Sciatic nerve (tissue), 2 donors: Measurements from ENCODE around the gene OR2T4. TPM values are rescaled to one million over a fixed set of nuclear protein-coding genes. Genes with fewer than 3 reads are reported as not detected.

Source experiments
- ATAC-seq: fragments of 200-7000 bp; cut with Tn5 transposase; one replicate; pipeline ENCODE4 v1.9.1; 2020; ENCODE audit warnings: mild to moderate bottlenecking, moderate library complexity
- DNase-seq: peaks from one replicate; pipeline ENCODE4 v3.0.0-alpha.2; 2020; ENCODE audit warnings: low spot score
- intact Hi-C: fragments of 100-400 bp; cut with DNase I; formaldehyde crosslinking; loops from one replicate; pipeline ENCODE4 v1.14.2; 2022
- total RNA-seq: library from RNA; stranded (reverse); fragmentation: NEBNext Ultra II Directional; extraction: Animal tissue kit (Norgen Biotek cat#: 25700); gene quantifications from one replicate; pipeline ENCODE4 v1.2.1, GENCODE V29; 2021
- donor health status: DM: no; HTN: no; CAD: no.
- donor health status: DM: no; HTN: no; CAD: no.

The OR2T4 gene, protein sequence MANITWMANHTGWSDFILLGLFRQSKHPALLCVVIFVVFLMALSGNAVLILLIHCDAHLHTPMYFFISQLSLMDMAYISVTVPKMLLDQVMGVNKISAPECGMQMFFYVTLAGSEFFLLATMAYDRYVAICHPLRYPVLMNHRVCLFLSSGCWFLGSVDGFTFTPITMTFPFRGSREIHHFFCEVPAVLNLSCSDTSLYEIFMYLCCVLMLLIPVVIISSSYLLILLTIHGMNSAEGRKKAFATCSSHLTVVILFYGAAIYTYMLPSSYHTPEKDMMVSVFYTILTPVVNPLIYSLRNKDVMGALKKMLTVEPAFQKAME
- total RNA-seq: not detected

DNA sequence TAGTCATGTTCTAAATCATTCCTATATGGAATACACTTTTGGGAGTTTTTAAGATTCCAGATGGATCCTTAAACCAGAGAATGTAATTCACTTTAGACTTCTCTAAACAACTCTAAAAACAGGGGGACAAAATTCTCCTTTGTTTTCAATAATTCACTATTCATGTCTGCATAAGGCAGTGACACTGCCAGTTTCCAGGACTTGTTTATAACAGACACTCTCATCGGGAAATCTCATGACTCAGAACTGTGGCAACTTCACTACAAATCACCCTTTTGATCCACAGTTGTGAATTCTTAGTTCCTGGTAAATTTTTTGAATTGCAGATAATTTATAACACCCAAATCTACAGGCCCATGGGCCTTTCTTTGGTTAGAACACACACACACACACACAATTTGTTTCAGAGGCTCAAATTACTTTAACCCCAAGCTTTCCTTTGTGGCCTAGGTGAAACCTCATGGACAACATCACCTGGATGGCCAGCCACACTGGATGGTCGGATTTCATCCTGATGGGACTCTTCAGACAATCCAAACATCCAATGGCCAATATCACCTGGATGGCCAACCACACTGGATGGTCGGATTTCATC, at the start of gene OR2T4:
Gene OR2T4 (plus strand): TSS at position 545 of the 595 bp plus-strand sequence. CDS start 0 bp downstream, at position 545.
- intact Hi-C loops: no loop called here
- no peak for DNase-seq
- ATAC-seq: no peak

DNA sequence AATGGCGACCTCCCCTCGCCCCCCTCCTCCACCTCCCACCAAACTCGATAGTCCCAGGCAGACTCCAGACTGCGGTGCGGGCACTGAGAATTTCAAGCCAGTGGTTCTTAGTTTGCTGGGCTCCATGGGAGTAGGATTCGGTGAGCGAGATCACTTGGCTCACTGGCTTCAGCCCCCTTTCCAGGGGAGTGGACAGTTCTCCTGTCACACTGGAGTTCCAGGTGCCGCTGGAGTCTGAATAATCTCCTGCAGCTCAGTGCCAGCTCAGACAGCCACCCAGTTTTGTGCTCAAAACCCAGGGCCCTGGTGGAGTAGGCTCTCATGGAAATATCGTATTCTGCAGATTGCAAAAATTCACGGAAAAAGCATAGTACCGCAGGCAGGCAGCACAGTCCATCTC, 44.7 kb upstream of the OR2T4 start:
- no peak for ATAC-seq
- intact Hi-C loops: no loop called here
- no peak for DNase-seq

DNA sequence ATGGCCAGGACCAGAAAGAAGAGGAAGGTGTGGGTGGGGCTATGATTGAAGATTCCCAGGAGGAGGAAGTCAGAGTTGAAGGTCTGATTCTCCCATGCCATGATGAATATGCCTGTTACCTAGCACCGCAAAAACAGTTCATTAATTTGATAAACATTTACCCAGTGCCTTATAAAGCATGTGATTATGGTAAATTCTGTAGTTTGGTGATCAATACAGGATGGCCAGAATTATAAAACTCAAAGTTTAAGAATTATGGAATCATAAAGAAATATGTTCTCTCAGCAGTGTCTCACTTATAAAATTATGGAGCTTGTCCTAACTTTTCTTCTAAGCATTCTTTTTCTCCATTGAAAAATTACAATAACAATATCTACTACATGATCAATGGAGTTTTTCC, 37.0 kb upstream of the OR2T4 start, which contains the start of gene OR2M7:
Gene OR2M7 (minus strand): TSS at position 101 of the 400 bp plus-strand sequence. CDS start 0 bp downstream, at position 101.
- ATAC-seq: no peak
- intact Hi-C loops: no loop called here
- DNase-seq: no peak

DNA sequence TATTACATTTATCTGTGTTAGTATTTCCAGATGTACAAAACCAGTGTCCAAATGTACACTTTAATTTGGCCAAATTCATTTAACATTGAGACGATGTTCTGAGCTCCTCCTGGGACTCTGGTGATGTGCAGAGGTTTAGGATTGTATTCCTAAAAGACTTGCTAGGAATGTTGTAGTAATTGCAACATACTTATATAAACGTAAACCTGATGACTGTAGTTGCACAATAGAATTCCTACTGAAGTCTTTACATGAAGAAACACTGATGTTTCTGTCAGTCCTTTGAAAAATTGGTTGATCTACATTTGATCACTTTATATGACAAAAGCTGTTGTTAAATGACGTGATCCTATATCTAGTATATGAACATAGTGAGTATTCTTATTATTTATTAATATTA, 18.0 kb upstream of the OR2T4 start:
- ATAC-seq (no peak), DNase-seq (no peak)
- intact Hi-C loops: no loop called here

DNA sequence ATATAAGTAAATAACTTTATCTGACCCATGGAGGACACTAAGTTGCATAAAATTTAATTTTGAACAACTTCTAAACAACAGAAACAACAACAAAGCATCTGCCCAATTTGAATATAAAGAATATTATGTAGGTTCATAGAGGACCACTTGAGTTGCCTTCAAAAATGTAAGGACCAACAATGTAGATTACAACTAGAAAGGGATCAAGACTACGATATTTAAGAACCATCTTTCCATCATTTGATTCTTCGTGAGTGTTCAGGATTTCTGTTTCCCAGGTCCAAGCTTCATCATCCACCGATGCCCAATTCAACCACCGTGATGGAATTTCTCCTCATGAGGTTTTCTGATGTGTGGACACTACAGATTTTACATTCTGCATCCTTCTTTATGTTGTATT, 13.0 kb upstream of the OR2T4 start, which contains the start of gene OR14C36:
Gene OR14C36 (plus strand): TSS at position 301 of the 400 bp plus-strand sequence. CDS start 0 bp downstream, at position 301.
- DNase-seq (no peak), ATAC-seq (no peak)
- intact Hi-C loops: no loop called here

DNA sequence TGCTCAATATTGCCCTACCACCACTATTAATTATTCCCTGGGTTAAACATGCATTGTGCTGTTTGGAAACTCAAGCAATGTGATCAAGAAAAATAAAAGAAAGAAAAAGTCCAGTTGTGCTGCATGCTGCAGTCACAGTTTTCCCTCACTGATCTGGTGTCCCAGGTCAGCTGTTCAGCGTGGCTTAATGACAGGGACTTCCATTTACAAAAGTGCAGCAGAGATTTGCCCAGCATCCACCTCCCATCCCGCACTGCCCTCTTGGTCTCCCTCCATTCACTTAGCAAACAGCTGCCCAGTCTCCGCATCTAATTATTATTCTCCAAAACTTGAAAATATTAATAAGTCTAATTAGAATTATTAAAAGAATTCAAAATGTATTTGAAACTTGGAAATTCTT, 2.0 kb upstream of the OR2T4 start:
- no peak for ATAC-seq
- no peak for DNase-seq
- intact Hi-C loops: no loop called here

DNA sequence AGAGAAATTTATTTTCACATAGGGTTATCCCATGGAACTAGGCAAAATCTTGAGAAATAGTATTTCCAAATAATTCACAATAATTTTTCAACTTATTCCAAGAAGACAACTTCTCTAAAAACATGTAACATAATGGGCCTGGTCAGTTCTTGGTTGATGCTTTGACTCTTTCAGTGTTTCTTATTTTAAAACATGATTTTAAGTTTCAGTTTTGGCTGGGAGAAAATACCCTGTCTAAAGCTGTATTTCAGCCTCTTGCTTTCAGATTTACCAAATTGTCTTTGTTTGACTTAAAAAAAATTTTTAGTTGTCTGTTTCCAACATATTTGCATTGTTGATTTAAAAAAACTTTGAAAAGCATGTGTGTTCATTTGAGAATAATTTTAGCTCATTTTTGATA, 5.1 kb downstream of the OR2T4 start:
- intact Hi-C loops: no loop called here
- ATAC-seq: no peak
- DNase-seq: no peak

DNA sequence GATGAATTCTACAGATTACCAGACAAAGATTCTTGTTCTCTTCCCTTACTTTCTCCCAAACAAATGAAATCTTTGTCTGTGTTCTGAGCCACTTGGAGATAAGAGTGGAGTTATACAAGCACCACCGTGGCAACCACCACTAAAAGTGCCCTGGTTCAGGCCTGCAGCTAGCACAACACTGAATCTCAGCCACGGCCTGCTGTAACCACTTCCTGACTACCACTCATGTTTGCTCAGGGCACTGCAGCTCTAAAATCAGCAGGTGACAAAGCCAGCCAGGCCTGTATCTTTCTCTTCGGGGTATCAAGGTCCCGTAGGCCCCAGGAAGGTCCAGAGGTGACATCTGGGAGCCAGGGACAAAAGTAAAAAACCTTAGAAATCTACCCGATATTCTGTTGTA, 10.9 kb downstream of the OR2T4 start:
- intact Hi-C loops: no loop called here
- DNase-seq (no peak), ATAC-seq (no peak)

DNA sequence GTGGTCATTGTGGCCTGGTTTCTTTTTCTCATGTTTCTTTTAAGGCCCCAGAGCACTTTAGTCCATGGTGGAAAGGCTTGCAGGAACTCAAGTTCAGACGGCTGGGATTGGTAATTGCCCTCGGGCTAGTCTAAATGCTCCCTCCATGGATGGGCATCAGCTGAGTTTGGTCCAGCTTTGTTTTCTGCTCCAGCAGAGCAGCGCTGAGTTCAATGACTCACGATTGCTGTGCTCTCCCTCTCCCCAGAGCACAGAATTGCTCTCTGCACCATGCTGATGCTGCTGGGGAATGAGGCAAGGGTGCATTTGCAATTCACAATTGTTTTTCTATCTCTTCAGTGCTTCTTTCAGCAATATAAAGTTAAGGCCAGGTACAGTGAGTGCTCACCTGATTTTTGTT, 12.3 kb downstream of the OR2T4 start:
- ATAC-seq (no peak), DNase-seq (no peak)
- intact Hi-C loops: no loop called here

DNA sequence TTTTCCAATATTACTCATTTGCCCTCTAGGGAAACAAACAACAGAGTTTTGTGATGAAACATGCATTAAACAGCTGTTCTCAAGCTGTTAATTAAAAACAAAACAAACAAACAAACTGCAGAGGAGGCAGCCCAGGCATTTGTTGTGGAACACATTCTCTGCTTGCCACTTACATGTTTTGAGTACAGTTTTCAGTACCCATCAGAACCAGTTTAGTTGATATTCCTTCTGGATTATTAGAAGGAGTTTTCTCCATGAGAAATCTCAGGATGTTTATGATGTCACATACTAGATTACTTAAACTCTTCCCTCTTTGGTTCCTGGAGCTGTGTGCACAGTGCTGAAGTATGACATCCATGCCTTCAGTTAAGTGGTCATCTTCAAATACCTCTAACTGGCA, 14.0 kb downstream of the OR2T4 start, which contains the start of gene OR2T6:
Gene OR2T6 (plus strand): TSS at position 301 of the 400 bp plus-strand sequence. CDS start 11,863 bp downstream, outside the sequence.
- ATAC-seq (no peak), DNase-seq (no peak)
- intact Hi-C loops: no loop called here

DNA sequence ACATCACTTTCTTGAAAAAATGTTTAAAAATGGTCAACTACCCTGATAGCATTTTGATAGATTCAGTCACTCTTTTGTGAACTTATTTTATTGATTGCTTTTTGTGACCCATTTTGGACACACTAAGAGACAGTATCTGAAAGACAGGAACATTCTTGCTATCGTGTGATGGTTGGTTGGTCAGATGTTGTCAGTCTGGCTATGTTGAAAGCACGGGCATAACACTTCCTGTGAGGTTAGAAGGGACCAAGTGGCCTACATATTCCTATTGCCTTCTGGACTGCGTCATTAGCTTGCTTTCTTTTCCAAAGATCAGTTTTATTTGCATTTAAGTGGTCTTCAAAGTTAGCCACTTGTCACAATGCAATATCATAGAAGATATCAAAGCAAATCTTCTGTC, 15.5 kb downstream of the OR2T4 start:
- intact Hi-C loops: no loop called here
- ATAC-seq (no peak), DNase-seq (no peak)

DNA sequence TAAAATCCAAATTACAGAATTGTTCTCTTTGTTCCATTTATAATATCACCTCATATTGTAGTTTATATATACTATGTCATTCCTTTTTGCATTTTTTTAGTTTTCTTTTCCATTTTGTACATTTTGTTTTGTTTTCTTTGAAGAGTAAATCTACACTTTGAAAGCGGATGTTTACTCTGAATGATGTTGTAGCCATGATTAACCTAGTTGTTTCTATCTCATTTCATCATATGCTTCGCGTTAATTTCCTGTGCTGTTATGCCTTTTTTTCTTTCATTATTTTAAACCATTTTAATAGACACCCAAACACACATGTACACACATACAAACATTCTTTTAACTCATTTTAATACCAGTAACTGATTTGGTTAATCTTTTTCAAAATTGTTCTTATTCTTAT, 19.4 kb downstream of the OR2T4 start:
- DNase-seq (no peak), ATAC-seq (no peak)
- intact Hi-C loops: no loop called here

DNA sequence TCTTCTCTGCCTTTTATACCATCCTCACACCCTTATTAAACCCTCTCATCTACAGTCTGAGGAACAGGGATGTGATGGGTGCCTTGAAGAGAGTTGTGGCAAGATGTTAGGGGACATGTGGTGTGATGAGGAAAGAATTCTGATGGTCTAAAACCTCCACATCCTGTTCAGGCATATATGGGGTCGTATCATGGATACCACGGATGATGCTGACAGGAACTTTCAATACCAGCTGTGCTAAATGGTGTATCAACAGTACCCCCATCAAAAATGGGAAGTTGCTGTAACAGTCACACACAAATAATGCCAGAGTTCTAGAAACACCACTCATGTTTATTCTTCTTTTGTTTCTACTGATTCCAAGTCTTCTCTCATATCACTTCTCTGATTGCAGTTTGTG, 27.0 kb downstream of the OR2T4 start:
- intact Hi-C loops: no loop called here
- ATAC-seq (no peak), DNase-seq (no peak)

DNA sequence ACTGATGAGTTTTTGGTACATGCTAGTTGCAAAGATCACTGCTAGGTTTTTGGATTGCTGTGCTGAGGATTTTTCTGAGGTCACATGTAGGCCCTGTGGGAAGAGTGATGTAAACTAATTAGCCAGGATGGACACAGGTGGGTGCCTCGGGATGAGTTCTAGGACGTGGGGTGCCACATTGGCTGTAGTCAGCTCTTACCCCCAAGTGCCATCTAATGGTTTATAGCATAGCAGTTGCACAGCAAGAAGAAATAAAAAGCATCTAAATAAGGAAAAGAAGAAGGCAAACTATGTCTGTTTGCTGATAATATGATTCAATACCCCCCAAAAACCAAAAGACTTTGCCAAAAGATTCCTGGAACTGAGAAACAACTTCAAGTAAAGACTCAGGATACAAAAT, 31.6 kb downstream of the OR2T4 start:
- DNase-seq: no peak
- ATAC-seq: no peak
- intact Hi-C loops: no loop called here

DNA sequence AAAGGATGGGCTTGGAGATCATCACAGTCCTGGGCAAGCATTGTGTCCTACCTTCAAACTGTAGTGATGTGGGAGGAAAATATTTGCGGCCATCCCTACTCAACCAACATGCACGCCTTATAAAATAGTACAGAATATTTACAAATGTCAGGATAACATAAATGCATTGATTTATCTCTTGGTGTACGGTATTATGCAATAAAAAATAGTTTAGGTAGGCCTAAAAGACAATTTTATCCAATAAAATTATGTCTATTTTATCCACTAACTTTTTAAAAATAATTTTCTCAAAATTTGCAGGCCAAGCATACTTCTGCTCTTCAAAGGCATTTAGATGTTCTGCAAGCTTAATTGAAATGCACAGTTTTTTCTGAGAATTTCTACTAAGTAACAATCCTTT, 41.3 kb downstream of the OR2T4 start, which contains the start of gene OR2T1:
Gene OR2T1 (plus strand): TSS at position 301 of the 400 bp plus-strand sequence. CDS start 3,100 bp downstream, outside the sequence.
- ATAC-seq: no peak
- intact Hi-C loops: no loop called here
- DNase-seq: no peak

DNA sequence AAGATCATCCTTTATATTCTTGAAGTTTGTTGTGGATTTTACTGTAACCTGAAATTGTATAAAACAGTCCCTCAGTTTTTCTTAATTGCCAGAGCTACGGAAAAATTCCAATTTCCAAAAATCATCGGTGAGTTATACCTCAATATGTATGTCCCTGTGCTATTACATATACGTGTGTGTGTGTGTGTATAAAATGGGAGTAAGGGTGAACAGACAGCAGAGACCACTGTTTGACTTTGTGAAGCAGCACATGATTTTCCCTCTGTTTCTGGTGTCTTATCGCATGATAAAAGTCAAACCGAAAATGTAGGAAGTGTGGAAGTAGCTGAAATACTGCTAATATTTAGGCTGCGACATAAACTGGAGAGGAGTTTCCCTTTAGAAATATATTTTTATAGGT, 42.6 kb downstream of the OR2T4 start:
- intact Hi-C loops: no loop called here
- no peak for ATAC-seq
- no peak for DNase-seq

DNA sequence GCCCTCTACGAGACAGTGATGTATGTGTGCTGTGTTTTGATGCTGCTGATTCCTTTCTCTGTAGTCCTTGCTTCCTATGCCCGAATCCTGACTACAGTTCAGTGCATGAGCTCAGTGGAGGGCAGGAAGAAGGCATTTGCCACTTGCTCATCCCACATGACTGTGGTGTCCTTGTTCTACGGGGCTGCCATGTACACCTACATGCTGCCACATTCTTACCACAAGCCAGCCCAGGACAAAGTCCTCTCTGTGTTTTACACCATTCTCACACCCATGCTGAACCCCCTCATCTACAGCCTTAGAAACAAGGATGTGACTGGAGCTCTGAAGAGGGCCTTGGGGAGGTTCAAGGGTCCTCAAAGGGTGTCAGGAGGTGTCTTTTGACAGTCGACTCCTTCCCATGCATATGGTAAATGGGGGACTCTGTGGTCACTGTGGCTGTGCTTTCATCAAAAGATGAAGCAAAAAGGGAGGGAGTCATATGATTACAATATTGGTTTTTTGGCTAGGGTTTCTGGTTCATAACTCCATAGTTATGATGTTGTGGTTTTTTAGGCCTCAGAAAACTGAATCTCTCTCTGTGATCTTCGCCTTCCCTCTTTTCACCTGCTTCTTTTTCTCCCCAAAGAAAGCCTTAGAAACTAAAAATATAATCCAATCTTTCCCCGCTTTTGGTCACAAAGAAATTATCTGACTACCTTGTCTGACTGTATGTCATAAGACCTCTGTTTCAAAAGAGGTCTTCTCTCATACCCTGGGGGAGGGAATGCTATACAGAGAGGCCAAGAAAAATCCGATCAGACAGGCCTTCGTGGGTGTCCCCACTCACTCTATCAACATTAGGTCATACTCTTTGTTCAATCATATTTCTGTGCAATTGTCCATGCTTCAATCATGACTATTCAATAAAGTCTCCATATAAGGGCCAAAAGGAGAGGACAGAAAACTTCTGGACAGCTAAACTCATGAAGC, 45.5 kb downstream of the OR2T4 start:
- DNase-seq: no peak
- no peak for ATAC-seq
- intact Hi-C loops: no loop called here
